HG03575 (cell line): Measurements from ENCODE around the gene GAL.
"Not testable (repeated sequence)": the region's sequence is repeated elsewhere in the genome, so short reads cannot be mapped to it uniquely, and the experiment has no call there.

Experiments used
- ATAC-seq: cut with Tn5 transposase; IDR thresholded peaks from one replicate; pipeline ENCODE4 v1.9.1; 2021; ENCODE audit not compliant: unreplicated experiment, insufficient number of reproducible peaks, low FRiP score; ENCODE audit errors: extremely low read depth

Gene GAL, protein sequence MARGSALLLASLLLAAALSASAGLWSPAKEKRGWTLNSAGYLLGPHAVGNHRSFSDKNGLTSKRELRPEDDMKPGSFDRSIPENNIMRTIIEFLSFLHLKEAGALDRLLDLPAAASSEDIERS

DNA sequence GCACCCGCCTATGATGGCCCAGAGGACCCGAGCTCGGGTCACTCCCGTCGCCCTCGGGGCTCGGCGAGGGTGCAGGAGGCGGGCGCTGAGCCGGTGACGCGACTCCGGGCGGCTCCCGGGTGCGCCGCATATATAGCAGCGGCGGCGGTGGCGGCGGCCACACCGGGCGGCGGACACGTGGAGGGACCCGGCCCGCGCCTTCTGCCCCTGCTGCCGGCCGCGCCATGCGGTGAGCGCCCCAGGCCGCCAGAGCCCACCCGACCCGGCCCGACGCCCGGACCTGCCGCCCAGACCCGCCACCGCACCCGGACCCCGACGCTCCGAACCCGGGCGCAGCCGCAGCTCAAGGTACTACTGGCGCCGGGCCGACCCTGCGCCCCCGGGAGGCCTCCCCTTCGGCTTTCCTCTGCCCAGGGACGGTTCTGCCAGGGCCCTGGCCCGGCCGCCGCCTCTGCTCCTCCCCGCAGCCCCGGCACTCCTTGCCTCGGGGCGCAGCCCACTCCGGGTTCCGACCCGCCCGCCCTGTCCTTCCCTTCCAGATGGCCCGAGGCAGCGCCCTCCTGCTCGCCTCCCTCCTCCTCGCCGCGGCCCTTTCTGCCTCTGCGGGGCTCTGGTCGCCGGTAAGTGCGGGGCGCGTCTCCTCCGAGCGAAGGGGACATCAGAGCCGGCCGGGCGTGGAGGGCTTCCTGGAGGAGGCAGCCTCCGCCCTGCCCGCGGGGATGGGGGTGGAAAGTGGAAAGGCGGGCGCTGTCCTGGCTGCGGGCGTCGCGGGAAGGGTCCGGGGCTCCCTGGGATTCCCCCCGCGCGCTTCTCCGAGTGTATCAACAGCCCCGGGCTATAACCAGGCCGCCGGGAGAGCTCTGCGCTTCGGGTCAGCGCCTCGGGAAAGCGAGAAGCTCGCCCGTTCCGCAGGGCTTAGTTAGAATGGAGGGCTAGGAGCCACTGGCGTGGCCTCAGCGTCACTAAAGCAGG, at the start of gene GAL:
Gene GAL (plus strand): TSS at position 160 of the 972 bp plus-strand sequence. CDS start 380 bp downstream, at position 540.
- no peak for ATAC-seq

DNA sequence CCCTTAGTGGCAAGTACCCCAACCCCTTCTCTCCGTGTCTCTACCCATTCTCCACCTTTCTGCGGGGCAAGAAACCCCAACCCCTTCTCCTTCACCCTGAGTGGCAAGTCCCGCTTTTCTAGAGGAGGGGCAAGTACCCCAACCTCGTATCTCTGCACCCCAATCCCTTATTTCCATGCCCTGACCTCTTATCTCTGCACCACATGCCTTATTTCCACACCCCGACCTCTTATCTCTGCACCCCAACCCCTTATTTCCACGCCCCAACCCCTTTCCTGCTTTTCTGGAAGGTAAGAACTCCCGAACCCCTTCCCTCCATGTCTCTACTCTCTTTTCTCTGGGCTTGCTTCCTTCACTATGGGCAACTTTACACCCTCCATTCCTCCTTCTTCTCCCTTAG, 49.7 kb upstream of the GAL start:
- not testable (repeated sequence) for ATAC-seq

DNA sequence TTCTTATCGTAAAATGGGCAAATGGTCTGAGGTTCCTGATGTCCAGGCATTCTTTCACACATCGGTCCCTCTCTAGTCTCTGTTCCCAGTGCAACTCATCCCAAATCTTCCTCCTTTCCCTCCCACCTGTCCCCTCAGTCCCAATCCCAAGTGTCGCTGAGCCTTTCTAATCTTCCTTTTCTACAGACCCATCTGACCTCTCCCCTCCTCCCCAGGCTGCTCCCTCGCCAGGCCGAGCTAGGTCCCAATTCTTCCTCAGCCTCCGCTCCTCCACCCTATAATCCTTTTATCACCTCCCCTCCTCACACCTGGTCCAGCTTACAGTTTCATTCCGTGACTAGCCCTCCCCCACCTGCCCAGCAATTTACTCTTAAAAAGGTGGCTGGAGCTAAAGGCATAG, 49.2 kb upstream of the GAL start:
- ATAC-seq: not testable (repeated sequence)

DNA sequence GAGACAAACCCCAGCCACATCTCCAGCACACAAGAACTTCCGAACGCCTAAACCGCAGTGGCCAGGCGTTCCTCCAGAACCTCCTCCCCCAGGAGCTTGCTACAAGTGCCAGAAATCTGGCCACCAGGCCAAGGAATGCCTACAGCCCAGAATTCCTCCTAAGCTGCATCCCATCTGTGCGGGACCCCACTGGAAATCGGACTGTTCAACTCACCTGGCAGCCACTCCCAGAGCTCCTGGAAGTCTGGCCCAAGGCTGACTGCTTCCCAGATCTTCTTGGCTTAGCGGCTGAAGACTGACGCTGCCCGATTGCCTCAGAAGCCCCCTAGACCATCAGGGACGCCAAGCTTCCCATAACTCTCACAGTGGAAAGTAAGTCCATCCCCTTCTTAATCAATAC, 48.5 kb upstream of the GAL start:
- ATAC-seq: not testable (repeated sequence)

DNA sequence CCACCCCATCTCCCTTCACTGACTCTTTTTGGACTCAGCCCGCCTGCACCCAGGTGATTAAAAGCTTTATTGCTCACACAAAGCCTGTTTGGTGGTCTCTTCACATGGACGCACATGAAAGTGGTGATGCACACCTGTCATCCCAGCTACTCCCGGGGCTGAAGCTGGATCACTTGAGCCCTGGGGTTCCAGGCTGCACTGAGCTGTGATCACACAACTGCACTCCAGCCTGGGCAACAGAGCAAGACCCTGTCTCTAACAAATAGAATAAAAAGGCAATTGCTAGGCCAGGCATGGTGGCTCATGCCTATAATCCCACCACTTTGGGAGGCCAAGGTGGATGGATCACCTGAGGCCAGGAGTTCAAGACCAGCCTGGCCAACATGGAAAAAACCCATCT, 45.0 kb upstream of the GAL start:
- ATAC-seq: not testable (repeated sequence)

DNA sequence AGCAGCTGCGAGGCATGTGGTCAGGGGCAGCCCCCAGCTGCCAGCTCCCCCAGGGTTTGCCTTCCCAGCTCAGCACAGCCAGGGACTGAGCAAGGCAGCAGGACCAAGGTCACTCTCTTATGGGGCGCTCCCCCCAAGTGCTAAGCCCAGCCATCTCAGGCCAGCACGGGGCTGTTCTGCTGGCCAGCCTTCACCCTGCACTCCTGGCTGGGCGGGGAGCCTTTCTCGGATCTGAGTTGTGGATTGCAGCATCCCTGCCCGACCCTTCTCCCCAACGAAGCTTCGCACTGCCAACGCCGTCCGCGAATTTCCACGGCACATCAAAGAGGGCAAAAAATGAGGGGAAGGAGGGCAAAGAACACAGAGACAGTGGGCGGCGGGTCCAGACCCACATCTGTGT, 42.5 kb upstream of the GAL start:
- no peak for ATAC-seq

DNA sequence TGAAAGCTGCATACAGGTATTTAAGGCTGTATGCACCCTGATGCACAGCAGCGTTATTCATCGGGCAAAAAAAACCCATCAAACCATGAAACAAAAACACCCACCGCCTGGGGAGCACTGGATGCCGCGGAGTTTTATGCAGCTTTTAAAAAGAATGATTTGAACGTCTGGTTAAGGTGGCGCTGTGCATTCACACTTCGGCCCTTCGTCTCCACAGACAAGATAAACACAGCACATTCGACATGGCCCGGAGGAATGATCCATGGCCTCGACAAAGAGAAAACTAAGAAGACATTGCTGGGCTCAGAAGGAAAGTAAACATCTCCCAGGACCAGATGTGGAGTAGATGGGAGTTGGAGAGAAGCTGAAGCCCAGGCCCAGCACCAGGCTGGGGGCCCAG, 40.8 kb upstream of the GAL start:
- no peak for ATAC-seq

DNA sequence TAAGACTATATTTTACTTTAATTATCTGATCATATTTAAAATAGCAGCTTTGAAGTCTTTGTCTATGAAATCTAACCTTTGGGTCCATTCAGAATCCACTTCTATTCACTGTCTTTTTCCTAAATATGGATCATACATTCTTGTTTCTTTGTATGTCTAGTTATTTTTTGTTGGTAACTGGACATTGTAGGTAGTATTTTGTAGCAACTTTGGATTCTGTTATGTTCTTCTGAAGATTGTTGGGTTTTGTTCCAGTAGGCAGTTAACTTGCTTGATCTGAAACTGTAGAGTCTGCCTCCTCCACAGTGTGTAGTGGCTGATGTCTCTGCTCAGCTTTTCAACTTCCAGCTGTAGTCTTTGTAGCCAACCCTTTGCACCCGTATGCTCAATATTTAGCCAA, 37.5 kb upstream of the GAL start:
- ATAC-seq: no peak

DNA sequence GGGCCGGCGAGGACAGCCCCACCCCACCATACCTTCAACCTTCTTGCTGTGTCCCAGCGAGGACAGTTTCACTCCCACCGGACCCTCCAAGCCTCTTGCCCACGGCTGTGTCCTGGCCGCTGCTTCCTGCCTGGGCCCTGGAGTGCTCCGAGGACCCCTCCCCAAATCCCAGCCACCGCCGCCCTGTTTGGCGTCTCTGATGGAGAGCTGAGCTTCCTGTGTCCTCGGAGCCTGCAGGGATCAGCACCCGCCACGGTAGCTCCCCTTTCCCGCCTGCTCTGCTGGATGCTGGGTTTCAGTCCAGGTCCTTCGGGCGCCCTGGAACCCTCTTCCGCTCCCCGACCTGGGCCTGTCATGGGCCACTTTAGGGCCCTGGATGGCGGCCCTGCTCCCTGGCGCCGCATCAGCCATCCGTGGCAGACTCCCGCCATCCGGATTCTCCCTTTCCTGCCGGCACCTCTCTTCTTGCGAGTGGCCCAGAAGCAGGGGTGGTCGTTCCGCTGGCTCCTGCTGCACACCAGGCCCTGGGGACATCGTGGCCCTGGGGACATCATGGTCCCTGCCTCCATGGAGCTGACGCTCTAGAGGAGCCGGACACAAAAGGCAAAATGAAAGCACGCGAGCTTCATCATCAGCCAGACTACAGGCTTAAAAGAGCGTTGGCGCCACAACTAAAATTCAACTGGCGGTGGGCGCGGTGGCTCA, 34.3 kb upstream of the GAL start:
- ATAC-seq: no peak

DNA sequence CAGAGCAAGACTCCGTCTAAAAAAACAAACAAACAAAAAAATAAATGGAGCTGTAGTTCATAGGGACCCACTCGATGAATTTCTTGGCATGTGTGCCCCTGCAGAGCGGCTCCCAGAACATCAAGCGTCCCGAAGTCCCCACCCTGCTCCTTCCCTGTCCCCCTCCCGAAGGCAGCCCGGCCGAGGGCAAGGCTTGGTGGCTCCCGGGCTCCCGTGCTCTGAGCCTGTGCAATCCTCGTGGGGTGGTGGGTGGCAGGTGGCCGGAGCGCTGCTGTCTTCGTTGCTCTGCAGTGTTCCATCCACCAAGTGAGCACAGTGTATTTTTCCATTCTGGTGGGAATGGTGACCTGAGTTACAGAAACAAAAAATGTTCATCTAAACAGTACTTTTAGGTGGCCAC, 33.5 kb upstream of the GAL start:
- ATAC-seq: no peak

DNA sequence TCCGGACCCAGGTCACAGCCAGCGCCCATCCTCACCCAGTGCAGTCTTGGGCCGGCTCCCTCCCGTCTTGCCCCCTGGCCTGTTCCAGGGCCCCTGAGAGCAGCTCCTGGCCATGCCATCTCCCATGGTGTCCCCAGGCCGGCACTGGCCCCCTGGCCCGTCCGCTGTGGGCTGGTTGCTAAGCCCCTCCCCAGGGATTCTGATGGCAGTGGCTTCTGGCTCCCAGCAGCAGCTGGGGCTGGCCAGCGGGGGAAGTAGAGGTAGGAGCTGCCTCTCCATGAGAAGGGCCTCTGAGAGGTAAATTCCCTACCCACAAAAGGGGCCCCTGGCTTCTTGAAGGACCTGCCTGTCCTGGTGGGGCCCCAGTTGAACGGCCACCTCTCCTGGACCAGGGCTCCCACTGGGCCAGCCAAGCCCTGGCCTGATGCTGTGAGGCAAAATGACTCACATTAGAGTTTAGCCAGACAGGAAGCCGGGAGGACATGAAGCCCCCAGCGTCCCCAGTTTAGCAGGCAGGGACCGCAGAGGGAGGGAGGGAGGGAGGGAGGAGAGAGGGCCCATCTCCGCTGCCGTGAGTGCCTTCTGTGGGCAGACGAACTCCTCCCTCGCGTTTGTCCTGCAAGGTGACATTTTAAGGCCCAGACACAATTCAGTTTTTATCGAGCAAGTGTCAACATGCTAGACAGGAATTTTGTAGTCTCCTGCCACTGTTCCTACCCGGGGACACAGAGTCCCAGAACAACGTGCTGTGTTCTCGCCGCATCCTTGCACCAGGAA, 32.9 kb upstream of the GAL start:
- no peak for ATAC-seq

DNA sequence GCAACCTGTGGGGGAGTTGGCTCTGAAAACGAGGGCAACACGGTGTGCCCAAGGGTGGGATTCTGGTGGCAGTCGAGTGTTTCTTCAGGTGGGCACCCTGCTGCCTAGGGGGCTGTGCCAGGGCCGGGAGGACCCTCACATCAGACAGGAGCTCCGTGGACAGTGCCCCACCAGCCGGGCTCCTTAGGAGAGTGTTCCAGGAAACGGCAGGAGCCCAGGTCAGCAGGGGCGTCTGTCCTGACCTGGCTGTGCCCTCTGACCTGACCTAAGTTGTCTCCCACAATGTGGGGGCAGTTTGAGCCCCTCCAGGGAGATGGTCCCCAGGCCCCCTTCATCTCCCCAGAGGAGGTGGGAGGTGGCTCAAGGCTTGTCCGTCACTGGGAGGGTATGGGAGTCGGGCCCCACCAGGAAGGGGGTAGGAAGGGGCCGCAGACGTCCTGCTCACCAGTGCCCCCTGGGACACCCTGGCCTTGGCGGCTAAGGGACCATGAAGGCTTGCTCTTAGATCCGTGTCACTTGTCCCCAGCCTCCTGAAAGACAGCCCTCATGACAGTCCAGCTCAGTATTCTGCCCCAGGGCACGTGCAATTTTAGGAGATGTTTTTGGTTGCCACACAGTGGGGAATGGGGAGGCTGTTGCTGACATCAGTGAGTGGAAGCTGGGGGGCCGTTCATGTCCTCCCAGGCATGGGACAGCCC, 32.2 kb upstream of the GAL start:
- ATAC-seq: no peak

DNA sequence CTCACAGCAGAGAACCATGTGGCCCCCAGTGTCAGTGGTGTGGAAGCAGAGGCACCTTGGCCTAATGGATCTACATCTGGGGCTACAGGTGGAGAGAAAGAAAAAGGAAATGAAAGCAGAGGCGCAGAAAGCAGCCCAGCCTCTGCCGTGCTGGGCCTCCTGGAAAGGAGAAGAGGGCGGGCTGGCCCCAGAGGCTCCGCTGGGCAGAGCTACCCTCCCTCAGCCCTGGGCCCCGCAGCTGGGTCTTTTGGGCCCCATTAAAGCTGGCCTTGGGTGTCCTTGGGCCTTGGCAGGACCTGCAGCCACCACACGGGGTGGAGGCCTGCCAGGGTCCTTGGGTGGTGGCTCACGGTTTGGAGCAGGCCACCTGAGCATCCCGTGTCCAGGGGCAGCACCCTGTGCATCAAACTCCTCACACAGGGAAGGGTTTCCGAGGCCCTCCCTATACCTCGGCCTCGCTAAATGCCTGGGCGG, 31.6 kb upstream of the GAL start:
- no peak for ATAC-seq

DNA sequence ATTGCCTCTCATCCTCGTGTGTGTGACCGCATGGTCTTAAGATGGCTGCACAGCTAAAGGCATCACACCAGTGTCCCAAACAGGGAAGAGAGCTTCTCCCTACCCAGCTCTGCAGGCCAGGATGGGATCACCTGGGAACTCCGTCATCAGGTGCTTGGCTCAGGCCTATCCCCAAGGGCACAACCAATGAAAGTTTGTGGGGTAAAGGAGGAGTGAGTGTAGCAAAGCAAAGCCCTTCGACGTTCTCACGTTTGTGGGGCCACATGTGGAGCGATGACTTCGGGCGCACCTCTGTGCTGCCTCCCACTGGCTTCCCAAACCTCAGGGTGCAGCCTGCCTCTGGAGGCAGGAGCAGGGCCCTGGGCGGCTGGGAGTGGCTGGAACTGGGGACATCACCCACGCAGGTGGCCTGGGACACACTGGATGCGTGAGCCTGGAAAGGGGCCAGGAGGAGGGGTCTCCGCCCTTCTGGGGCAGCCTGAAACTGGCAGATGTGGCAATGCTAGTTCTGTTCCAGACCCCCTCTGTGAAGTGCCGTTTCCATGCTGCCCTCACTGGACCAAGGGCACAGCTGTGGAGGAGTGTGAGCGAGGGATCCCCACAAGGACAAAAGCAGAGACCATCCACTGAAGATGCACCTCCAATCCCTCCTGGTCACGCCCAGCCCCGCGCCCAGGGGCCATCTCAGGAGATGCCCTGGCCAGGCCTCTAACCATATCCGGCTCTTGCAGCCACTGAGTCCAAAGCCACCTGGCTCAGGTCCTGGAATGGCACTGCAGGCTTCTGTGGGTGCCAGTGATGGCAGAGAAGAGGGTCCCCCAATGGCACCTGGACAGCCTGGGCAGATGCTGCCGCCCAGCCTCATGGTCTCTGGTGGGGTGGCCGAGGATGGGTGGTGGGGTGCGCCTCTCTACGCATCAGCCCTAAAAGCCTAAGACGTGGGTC, 30.6 kb upstream of the GAL start:
- ATAC-seq: no peak

DNA sequence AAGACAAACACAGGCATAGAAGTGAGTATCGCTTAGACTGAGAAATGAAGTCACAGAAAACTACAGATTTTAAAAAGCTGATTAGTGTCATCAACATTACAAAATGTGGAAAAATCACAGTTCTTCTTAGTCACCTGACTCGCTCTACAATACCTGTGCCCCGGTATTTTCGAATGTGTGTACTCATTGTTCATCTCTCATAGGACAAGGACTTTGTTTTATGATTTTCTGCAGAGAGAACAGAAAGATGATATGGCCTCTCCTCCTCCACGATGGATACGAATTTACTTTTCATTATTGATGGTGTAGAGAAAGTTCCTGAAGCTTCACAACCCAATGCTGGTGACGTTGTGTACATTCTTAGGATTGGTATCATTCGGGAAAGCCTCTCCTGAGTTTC, 29.4 kb upstream of the GAL start:
- ATAC-seq: no peak

DNA sequence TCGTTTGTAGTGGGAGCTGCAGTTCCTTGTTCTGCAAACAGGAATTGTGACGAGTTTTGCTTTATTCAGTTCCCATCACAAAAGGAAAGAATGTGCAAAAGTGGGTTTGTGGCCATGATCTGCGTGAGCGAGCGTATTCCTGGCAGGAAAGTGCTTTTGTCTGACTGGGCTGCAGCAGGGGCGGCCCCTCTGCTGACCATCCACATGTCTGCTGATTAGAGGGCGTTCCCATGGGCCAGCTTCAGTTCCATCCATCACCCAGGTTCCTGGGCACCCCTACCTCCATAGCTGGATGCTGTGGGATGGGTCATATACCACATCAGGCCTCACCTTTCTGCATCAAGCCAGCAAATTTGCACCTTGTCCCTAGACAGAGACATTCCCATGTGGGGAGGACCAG, 28.9 kb upstream of the GAL start:
- no peak for ATAC-seq

DNA sequence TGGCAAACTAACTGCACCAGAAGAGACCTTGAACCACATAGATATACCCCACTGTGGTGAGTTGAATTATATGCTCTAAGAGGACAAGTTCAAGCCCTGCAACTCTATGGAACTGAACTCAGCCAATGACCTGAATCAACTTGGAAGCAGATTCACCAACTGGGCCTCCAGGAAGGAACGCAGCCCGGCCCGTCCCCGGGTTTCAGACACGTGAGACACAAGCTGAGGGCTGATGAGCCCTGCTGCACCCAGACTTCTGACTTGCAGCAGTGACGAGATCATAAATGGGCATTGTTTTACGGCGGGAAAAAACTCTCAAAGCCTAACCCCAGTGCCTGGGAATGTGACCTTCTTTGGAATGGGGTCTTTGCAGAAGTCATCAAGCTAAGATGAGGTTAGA, 28.5 kb upstream of the GAL start:
- ATAC-seq: no peak
